ENCODE measurements around the gene CCZ1B. TPM values are rescaled to one million over a fixed set of nuclear protein-coding genes. Genes with fewer than 3 reads are reported as not detected.
"Not testable (repeated sequence)": the region's sequence is repeated elsewhere in the genome, so short reads cannot be mapped to it uniquely, and the experiment has no call there.

CCZ1B gene
- total RNA-seq, 4 donors from 2014 or later: 20.8 to 112 (median 42.7) TPM

GRCh38 chr7:6847751-6848150 is 21.7 kb upstream of the CCZ1B start:
- not testable (repeated sequence) for DNase-seq (ENCODE audit: low spot score in 2 of 2); H3K36me3 ChIP-seq; H3K9me3 ChIP-seq; H3K4me3 ChIP-seq; H3K4me1 ChIP-seq; H3K27me3 ChIP-seq; H3K27ac ChIP-seq
- WGBS: 86% methylated on average over 17 of the region's 18 CpGs

- not testable (repeated sequence) for H3K27ac ChIP-seq; H3K4me3 ChIP-seq; H3K4me1 ChIP-seq; H3K36me3 ChIP-seq; H3K27me3 ChIP-seq; DNase-seq (ENCODE audit: low spot score in 2 of 2); H3K9me3 ChIP-seq
- WGBS: 74% methylated on average over 16 of the region's 16 CpGs
These were observed 19.9 kb upstream of the CCZ1B start for GRCh38 chr7:6845971-6846449.

DNA sequence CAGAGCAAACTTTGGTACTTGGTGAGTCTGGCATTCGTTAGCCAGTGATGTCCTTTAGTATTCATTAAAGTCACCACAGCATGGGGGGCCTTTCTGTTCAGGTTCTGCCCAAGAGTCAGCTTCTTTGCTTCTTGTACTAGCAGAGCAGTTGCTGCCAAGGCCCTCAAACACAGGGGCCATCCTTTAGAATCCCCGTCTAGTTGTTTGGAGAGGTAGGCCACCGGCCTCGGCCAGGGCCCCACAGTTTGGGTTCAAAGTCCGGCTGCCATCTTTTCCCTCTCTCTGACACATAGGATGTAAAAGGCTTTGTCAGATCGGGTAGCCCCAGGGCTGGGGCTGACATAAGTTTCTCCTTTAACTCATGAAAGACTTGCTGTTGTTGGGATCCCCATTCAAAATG is 17.6 kb upstream of the CCZ1B start:
- not testable (repeated sequence) for H3K36me3 ChIP-seq; H3K9me3 ChIP-seq; H3K4me1 ChIP-seq; H3K27me3 ChIP-seq; H3K27ac ChIP-seq; DNase-seq (ENCODE audit: low spot score in 2 of 2); H3K4me3 ChIP-seq
- WGBS: 89% methylated on average over 6 of the region's 6 CpGs

DNA sequence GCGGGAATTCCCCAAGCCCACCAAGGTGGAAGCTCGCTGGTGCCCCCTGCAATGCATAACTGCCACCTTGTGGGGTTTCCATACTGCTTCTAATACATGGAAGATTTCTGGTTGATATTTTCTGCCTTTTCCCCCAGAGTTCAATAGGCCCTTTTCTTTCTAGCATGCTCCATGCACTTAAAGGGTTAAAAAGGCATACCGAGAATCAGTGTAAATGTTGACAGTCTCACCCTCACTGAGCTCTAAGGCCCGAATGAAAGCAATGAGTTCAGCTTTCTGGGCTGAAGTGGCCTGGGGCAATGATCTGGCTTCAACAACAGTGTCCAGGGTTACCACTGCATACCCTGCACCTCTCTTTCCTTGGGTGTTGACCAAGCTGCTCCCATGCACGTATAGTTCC is 17.0 kb upstream of the CCZ1B start:
- H3K27me3 ChIP-seq; H3K4me3 ChIP-seq; H3K36me3 ChIP-seq; H3K9me3 ChIP-seq; H3K4me1 ChIP-seq; DNase-seq (ENCODE audit: low spot score in 2 of 2); H3K27ac ChIP-seq: not testable (repeated sequence)
- 21% methylated on average over 5 of the region's 5 CpGs for WGBS

GRCh38 chr7:6842278-6842921 is 16.3 kb upstream of the CCZ1B start:
- DNase-seq (ENCODE audit: low spot score in 2 of 2); H3K4me1 ChIP-seq: not testable (repeated sequence)

DNA sequence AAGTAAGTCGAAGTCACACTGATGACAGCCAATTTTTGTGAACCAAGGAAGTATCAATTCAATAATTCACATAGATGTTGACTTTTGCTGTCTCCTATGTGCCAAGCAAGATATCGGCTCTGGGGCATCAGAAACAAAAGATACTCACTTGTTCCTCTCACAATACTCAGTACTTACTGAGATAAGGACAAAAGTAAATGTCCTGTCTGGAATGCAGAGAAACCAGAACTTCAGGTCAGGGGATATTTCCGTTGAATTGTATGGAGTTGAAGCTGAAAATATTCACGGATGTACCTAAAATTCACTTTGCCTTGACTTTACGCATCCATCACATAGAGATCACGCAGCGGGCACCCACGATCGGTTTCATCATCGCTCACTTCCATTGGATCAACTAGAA is 11.0 kb upstream of the CCZ1B start:
- not testable (repeated sequence) for H3K27ac ChIP-seq; DNase-seq (ENCODE audit: low spot score in 2 of 2); H3K9me3 ChIP-seq; H3K36me3 ChIP-seq; H3K4me3 ChIP-seq; H3K4me1 ChIP-seq
- peaks cover 32% of the 10 kb centered on the region for H3K27me3 ChIP-seq
- 83% methylated on average over 10 of the region's 10 CpGs for WGBS

More at GRCh38 chr7:6842278-6842921, 16.3 kb upstream of the CCZ1B start:
- not testable (repeated sequence) for H3K9me3 ChIP-seq, H3K27me3 ChIP-seq, H3K36me3 ChIP-seq, H3K4me3 ChIP-seq, H3K27ac ChIP-seq
- 50% methylated on average over 16 of the region's 20 CpGs for WGBS

DNA sequence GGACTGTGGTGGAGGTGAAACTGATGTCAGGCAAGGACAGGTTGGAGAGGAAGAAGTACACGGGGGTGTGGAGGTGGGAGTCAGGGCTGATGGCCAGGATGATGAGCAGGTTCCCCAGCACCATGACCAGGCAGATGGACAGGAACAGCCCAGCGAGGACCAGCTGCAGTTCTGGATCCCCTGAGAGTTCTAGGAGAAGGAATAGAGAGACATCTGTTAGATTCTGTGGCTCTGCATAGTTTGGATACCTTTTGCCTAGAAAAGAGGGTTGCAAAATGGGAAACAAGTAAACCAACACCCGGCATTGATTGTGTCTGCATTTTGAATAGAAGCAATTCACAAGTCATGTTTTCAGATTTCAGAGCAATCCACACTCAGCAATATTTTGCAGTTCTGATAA is 9.4 kb upstream of the CCZ1B start:
- WGBS: 64% methylated on average over 3 of the region's 3 CpGs
- H3K36me3 ChIP-seq; H3K4me3 ChIP-seq; DNase-seq (ENCODE audit: low spot score in 2 of 2); H3K4me1 ChIP-seq; H3K27ac ChIP-seq; H3K9me3 ChIP-seq: not testable (repeated sequence)
- peaks cover 46% of the 10 kb centered on the region for H3K27me3 ChIP-seq

- WGBS: 84% methylated on average over 6 of the region's 6 CpGs
- TF ChIP-seq EP300 (IDR thresholded peaks at IDR 0.05) (no peak), CTCF (IDR thresholded peaks at IDR 0.05) (no peak), POLR2AphosphoS5 (IDR thresholded peaks at IDR 0.05) (no peak), POLR2A (IDR thresholded peaks at IDR 0.05) (no peak)
- no peak for DNase-seq (ENCODE audit: low spot score in 2 of 2)
- Histone ChIP-seq H3K9me3 (no peaks in the 10 kb centered on the region), H3K36me3 (no peaks in the 10 kb centered on the region), H3K4me3 (no peak overlapping the region), H3K27me3 (peaks cover 52% of the 10 kb centered on the region), H3K27ac (no peak overlapping the region), H3K4me1 (no peaks in the 10 kb centered on the region)
These were observed 7.6 kb upstream of the CCZ1B start for GRCh38 chr7:6833636-6834035.

DNA sequence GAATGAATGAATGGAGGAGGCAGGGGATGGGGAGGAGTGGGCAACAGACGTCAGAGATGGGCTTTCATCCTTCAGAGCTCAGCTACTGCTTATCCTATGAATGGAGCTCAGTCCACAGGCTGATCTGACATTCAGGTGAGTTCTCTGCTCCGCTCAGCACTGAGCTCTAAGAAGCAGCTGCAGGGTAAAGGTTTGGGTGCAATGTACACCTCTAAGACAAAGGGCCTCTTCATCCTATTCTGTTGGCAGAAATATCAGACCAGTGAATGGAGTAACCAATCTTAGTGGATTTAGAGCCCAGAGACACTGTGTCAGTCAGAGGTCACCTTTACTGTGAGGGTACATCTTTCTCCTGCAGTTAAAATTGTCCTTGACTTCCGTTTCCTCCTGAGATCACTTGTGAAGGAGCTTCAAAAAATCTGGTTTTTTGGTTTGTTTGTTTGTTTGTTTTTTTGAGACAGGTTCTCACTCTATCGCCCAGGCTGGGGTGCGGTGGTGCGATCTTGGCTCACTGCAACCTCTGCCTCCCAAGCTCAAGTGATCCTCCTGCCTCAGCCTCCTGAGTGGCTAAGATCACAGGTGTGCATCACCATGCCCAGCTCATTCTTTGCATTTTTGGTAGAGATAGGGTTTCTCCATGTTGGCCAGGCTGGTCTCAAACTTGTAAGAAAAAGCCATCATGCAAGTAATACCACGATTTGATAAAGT is 5.1 kb upstream of the CCZ1B start:
- Histone ChIP-seq H3K27ac (no peak overlapping the region), H3K4me3 (no peak overlapping the region), H3K27me3 (peaks cover 46% of the 10 kb centered on the region), H3K9me3 (no peaks in the 10 kb centered on the region), H3K4me1 (no peaks in the 10 kb centered on the region), H3K36me3 (no peaks in the 10 kb centered on the region)
- no peak for DNase-seq (ENCODE audit: low spot score in 2 of 2)
- no peak for TF ChIP-seq CTCF (IDR thresholded peaks at IDR 0.05)
- no peak for TF ChIP-seq EP300 (IDR thresholded peaks at IDR 0.05)
- TF ChIP-seq POLR2A (IDR thresholded peaks at IDR 0.05): no peak
- TF ChIP-seq POLR2AphosphoS5 (IDR thresholded peaks at IDR 0.05): no peak
- 83% methylated on average over 6 of the region's 7 CpGs for WGBS

DNA sequence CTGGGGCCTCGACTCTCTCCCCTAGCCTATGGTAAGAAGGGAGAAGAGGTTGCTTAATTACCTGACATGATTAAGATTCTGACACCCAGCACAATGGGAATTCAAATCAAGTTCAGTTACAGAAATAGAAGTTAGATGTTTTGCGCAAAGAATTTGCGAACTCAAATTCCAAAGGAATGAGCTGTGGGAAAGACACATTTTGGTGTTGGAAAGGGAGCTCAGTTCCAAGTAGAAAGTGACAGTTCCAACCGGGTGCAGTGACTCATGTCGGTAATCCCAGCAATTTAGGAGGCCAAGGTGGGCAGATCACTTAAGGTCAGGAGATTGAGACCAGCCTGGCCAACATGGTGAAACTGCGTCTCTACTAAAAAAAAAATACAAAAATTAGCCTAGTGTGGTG is 4.0 kb upstream of the CCZ1B start:
- peaks cover 42% of the 10 kb centered on the region for H3K27me3 ChIP-seq
- 87% methylated on average over 6 of the region's 6 CpGs for WGBS
- H3K36me3 ChIP-seq; H3K4me1 ChIP-seq; H3K27ac ChIP-seq; H3K9me3 ChIP-seq; H3K4me3 ChIP-seq; DNase-seq (ENCODE audit: low spot score in 2 of 2): not testable (repeated sequence)

- H3K27me3 ChIP-seq: peaks cover 38% of the 10 kb centered on the region
- not testable (repeated sequence) for H3K36me3 ChIP-seq; H3K4me1 ChIP-seq; DNase-seq (ENCODE audit: low spot score in 2 of 2); H3K9me3 ChIP-seq; H3K4me3 ChIP-seq; H3K27ac ChIP-seq
- WGBS: 83% methylated on average over 5 of the region's 5 CpGs
These were observed 3.5 kb upstream of the CCZ1B start for GRCh38 chr7:6829616-6830015.

GRCh38 chr7:6827180-6827579 is 1.1 kb upstream of the CCZ1B start:
- not testable (repeated sequence) for H3K4me1 ChIP-seq; DNase-seq (ENCODE audit: low spot score in 2 of 2); H3K27ac ChIP-seq; H3K36me3 ChIP-seq; H3K4me3 ChIP-seq; H3K9me3 ChIP-seq
- peaks cover 20% of the 10 kb centered on the region for H3K27me3 ChIP-seq
- 76% methylated on average over 5 of the region's 12 CpGs for WGBS

Measured in suprapubic skin (tissue), 4 donors.